SKM-1 treated with dmso at 0.1 percent for 144 hours (cell line): ENCODE measurements around the gene LMTK2.
A peak's percentile ranks its signal among the peaks of the same experiment; 100 is the strongest.

Source experiments
- DNase-seq: peaks from one replicate; lab custom pipeline; 2025; ENCODE audit not compliant: unreplicated experiment; lab: John Stamatoyannopoulos, UW

Gene LMTK2

DNA sequence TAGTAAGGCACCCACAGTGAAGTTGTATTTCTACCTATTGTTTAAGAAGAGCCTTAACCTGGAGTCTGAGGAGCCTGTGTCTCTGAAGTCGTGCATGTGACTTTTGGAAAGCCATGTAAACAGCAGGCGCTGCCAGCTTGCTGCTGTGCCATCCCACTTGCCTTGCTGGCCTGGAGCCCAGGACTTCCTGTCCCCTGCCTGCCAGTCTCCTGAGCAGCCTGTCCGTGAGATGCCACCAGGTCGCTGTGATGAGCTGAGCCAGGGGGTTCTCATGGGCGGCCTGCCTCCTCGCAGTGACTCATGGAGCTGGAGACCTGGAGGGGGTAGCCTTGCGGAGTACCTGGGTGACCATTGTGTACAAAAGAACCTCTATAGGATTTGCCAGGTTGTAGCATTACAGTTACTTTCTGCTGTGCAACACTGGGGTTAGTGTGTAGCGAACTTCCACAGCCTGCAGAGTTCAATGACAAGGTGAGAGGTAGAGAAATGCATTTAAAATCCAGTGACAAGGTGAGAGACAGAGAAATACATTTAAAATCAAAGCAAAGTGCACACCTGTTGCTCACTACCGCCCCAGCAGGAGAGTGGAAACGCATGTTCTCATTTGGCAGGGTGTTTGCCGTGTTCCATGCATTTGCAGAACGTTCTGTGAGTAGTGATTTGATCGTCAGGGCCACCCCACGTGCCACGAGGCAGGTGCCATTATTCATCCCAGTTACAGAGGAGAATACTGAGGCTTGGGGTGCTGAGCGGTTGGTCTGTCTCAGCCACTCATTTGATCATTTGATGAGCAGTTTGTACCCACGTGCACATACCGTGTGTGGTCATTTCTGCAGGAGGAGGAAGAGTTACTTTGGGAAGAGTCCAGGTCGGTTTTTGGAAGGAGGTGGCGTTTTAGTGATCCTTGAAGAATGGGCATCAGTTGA, 67.9 kb downstream of the LMTK2 start:
- DNase-seq = no peak

DNA sequence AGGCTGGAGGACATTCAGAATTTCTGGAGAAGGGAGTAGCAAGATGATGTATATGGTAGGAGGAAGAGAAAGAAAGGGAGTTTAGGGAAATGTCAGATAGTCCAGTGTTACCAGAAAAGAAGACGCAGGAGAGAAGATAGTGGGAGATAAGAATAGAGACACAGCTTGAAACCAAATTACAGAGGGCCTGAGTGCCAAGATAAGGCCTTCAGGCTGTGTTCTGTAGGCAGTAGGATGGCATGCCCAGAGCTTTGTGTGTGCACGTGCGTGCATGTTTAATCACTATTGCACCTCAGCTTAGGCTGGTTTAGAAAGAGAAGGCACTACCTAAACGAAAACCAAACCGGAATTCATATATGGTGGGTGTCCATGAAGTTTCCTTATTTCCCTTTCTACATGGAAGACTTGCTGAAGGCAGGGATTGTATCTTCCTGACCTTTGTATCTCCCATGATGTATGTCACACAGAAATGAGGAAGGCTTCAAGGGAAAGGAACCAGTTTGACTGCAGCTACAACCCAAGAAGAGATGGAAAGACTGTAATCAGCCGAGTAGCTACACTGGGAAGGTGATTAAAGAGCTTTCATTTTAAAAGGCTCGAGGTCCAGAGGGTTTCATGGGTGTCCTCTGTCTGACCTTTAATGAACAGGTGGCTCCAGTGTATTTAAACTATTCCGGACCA, 68.7 kb downstream of the LMTK2 start:
- DNase-seq = no peak

DNA sequence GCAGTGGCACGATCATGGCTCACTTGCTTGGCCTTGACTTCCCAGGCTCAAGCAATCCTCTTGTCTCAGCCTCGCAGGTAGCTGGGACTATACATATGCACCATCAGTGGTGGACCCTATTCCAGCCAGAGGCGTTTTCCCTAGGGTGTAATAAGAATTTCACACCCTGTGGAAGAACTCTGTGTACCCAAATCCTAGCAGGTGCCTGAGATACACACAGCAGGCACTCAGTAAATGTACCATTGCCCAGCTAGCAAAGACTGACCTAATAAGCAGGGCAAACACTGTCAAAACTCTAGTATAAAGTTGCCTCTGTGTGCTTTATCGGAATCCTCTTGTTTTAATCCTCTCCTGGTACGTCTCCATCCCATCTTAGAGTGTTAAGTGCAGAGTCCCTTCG, 70.9 kb downstream of the LMTK2 start:
- DNase-seq = no peak

DNA sequence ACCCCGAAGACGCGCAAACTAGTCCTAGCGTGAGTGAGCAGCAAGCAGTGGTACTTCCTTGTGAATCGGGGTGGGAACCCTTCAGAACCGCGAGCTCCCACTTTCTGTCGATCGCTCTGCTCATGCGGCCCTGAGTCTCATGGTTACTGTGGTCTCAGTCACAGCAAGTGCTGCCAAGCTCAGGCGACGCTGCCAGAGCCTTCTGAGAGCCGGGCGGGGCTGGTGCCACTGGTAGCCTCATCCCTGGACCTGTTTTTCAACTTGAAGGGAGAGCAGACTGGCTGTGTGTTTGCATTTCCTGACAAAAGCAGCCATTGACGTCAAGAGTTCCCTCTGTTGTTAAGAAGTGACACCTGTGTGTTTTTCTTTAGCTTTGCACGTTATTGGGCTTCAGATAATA, 71.7 kb downstream of the LMTK2 start:
- no peak for DNase-seq

DNA sequence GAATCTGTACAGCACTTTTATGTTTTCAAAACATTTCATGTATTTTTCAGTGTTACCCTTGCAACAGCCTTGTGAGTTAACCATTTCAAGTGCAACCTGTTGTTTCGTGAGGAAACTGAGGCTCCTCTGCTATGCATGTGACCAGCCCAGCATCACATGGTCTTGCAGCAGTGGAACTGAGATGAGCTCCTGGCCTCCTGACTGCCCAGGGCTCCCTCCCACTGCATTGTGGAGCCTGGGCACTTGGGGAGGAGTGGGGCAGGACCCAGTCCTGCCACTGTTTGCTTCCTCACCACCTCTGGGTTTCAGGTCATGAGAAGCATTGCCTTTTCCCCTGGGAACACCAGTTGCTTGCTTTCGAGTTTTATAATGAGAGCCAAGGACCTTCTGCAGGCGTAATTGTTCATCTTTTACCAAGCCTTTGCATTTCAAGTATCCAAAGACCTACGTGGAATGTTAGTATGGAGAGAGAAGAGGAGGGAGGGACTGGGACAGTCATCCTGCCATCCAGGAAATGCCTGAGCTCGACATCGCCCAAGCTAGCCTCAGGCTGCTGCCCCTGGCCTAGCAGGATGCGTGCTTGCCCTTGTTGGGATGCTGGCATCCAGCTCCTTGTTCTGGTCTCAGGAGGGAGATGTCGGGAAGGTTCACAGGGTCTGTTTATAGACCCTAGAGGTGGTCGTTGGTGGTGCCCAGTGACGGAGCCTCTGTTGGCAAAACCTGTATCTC, 72.3 kb downstream of the LMTK2 start:
- DNase-seq = no peak

DNA sequence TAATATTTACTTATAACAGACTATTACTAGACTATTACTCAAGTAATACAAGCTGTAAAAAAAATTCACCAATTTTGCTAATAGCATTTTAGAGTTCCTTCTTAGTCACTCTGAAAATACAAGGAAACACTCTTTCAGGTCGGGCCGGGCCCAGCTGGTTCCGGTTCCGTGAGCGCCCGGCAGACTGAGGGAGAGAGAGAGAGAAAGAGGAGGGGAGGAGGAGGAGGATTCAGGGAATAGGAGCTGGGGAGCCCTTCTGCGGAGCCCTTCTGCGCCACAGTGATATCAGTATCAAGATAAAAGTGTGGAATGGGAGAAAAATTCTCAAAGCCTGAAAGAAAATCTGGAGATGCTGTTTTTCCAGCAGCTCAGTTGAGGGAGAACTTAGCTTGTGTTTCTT, 74.1 kb downstream of the LMTK2 start:
- no peak for DNase-seq

DNA sequence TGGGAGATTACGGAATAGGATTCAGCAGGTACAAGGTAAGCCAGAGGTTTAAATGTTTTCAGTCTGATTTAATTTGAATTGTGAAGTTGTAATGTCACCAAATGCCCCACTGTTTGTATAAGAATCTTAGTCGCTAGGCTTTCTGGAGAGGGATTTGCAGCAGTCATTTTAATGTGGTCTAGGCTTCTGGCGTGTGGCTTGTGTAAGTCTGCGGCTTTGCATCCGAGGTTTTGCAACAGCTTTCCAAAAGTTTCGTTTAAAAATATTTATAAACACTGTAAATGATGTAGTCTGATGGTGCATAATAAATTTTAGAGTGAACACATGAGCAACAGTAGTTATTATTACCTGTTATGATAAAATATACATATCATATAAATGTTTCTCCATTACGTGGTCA, 78.4 kb downstream of the LMTK2 start:
- DNase-seq = peak; percentile 69

DNA sequence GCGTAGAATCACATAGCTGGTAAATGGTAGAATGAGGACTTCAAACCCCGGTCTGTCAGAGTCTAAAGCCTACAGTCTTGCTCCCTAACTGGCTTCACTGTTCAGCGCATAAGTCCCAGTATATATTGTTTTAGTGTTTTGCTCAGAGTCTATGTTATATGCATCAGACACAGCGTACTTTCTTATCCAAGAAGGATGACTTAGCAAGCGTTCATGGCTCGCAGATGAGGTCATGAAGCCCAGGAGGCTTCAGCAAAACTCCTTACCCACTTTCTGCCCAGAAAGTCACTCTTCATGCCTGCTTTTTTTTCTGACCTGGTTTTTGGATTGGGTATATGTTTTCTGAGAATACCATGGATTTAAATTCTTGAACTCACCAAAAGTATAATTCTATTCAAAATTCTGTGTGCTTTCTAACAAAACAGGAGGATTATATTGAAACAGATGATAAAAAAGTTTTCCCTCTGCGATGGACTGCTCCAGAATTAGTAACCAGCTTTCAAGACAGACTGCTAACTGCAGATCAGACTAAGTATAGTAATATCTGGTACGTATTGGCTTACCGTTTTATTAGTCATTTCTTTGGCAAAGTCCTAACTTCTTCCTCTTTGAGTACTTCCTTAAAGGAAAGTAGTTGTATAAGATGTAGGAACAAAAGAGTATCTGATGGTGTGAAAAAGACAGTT, 79.9 kb downstream of the LMTK2 start:
- peak; percentile 53 for DNase-seq

DNA sequence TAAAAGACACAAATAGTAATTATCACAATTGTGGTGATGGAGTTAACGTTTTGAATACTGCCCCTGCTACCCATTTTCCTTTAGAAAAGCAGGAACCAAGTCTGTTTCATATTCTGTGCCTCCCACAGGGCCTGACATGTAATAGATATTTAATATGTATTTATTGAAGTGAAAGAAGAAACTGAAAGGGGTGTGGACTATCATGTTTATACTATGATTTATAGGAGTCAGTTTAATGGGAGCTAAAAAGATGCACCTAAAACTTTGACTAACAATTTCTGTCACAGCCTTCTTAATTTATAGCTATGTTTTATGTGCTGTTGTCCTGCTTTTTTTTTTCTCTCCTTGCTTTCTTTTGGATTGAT, 80.5 kb downstream of the LMTK2 start:
- no peak for DNase-seq

DNA sequence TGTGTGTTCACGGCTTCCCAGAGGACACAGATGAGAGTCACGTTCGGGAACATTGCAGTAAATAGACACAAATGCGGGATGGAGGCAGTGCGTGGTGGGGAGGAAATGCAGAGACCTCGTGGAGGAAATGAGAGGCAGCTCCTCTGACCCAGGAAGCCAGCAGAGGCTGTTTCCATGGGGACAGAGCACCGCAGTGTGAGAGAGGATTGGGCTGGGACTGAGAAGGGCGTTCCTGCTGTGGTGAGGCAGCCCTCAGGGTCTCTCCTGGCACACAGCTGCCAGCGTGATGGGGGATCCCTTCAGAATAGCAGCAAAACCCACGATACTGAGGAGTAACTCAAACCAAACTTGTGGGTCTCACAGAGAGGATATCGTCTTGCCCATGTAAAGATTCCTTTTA, 82.9 kb downstream of the LMTK2 start:
- no peak for DNase-seq

DNA sequence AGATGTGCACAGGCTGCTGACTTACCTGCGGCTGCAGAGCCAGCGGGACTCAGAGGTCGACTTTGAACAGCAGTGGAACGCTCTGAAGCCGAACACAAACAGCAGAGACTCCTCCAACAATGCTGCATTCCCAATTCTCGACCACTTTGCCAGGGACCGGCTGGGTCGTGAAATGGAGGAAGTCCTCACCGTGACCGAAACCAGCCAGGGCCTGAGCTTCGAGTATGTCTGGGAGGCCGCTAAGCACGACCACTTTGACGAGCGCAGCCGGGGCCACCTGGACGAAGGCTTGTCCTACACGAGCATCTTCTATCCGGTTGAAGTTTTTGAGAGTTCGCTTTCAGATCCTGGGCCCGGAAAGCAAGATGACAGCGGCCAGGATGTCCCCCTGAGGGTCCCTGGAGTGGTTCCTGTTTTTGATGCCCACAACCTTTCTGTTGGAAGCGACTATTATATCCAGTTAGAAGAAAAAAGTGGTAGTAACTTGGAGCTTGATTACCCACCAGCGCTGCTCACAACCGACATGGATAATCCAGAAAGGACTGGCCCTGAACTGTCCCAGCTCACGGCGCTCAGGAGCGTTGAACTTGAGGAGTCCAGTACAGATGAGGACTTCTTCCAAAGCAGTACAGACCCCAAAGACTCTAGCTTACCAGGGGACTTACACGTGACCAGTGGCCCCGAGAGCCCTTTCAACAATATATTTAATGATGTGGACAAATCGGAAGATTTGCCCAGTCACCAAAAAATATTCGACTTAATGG, 85.2 kb downstream of the LMTK2 start:
- DNase-seq = no peak

DNA sequence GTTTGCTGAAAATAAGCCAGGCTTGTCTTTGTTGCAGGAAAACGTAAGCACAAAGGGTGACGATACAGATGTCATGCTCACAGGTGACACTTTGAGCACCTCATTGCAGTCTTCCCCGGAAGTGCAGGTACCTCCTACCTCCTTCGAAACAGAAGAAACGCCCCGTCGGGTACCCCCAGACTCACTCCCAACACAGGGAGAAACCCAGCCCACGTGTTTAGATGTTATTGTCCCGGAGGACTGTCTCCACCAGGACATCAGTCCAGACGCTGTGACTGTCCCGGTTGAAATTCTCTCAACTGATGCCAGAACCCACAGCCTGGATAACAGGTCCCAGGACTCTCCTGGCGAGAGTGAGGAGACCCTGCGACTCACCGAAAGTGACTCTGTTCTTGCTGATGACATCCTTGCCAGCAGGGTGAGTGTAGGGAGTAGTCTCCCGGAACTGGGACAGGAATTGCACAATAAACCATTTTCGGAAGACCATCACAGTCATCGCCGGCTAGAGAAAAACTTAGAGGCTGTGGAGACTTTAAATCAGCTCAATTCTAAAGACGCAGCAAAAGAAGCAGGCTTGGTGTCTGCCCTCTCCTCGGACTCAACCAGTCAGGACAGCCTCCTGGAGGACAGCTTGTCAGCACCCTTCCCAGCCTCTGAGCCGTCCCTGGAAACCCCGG, 86.3 kb downstream of the LMTK2 start:
- DNase-seq = no peak

DNA sequence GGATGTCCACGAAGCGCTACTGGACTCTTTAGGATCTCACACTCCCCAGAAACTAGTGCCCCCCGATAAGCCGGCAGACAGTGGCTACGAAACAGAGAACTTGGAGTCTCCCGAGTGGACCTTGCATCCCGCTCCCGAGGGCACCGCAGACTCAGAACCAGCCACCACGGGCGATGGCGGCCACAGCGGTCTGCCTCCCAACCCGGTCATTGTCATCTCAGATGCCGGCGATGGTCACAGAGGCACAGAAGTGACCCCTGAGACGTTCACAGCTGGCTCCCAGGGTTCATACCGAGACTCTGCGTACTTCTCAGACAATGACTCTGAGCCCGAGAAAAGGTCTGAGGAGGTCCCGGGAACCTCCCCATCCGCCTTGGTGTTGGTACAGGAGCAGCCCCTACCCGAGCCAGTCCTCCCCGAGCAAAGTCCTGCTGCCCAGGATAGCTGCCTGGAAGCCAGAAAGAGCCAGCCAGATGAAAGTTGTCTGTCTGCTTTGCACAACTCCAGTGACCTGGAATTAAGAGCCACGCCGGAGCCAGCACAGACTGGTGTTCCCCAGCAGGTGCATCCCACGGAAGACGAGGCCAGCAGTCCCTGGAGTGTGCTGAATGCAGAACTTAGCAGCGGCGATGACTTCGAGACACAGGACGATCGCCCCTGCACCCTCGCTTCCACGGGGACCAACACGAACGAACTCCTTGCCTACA, 87.0 kb downstream of the LMTK2 start:
- no peak for DNase-seq

DNA sequence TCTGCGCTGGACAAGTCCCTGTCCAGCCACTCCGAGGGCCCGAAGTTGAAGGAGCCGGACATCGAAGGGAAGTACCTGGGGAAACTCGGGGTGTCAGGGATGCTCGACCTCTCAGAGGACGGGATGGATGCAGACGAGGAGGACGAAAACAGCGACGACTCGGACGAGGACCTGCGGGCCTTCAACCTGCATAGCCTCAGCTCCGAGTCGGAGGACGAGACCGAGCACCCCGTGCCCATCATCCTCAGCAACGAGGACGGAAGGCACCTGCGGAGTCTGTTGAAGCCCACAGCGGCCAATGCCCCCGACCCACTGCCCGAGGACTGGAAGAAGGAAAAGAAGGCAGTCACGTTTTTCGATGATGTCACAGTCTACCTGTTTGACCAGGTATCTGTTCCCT, 87.5 kb downstream of the LMTK2 start:
- no peak for DNase-seq

DNA sequence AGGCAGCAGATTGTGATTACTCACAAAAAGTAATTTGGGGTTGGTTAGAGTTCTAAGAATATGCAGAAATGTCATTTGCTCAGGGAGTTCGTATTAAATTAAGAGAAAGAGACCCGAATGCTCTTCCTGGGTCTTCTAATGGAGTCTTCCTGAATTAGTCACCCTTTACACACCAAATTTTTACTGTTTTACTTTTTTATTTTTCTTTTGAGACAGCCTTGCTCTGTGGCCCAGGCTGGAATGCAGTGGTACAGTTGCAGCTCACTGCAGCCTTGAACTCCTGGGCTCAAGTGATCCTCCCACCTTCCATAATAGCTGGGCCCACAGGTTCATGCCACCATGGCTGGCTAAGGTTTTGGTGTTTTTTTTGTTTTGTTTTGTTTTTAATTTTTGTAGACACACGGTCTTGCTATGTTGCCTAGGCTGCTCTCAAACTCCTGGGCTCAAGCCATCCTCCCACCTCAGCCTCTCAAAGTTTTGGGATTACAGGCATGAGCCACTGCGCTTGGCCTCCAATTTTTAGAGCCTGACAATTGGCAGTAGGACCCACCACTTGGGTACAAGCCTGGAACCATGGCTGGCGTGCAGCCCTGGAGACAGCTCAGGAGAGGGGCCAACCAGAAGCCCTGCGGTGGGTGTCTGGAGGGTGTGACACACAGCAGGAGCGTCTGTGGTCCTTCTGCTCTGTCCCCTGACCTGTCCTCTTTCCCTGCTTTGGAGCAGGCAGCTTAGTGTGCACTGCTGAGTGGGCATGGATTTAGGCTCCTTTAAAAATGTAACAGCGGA, 88.2 kb downstream of the LMTK2 start:
- DNase-seq = no peak

DNA sequence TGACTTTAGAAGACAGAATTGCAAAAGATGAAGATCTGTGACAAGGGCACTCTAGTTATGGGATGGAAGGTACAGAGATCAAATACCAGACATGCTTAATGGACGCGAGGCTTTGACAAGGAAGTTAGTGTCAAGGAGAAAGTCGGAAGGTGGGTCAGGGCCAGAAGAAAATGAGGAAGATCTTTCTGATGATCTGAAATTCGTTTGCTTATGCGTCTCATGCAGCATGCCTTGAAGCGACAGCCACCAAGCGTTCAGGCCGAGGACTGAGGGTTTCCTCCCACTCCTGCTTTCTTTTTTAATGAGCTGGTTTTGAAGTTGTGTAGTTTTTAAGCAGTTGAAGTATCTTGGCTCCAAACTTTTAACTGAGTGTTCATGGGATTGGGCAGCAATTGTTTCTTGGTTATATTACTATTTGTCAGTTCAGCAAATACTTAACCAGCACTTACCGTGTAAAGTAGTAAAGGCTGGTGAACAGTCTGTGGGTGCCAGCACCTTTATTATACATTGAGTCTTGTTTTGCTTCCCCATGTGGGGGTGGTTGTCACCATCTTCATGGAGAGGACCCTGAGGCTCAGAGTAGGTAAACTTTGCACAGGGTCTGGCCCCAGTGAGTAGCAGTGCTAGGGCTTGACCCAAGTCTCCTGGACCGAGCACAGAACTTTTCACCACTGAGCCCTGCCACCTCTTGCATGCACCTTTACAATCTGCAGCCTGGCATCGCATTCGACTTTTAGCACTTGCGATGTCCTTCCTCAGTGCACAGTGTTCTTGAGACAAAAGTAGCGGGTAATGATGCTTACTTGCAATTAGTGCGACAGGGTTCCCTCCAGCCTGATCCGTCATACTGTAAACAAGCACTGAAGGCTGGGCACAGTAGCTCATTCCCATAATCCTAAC, 90.3 kb downstream of the LMTK2 start:
- DNase-seq = no peak

DNA sequence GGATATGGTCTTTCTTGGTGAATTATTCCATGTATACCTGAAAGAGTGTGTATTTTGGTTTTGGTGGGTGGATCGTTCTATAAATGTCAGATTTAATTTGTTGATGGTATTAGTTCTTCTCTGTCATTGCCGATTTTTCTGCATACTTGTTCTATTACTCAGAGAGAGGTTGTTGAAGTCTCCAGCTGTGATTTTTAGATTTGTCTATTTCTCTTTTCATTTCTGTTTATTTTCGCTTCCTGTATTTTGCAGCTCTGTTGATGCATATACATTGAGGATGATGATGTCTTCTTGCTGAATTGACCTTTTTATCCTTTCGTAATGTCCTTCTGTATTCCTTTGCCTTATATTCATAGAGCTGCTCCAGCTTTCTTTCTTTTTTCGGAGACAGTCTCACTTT, 92.5 kb downstream of the LMTK2 start:
- DNase-seq = no peak

DNA sequence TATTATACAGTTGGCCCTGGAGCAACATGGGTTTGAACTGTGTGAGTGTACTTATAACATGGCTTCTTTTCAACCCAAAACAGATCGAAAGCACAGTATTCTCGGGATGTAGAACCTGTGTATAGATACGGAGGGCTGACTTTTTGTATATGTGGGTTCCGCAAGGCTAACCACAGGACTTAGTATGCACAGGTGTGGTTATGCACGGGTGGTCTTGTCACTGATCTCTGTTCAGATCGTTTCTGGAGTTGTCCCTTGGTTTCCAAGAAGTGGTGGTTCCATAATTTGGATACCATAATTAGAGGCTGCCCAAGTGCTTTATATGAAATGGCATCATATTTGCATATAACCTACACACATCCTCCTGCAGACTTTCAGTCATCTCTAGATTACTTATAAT, 93.7 kb downstream of the LMTK2 start:
- DNase-seq = no peak
